ENCODE results near the gene PMS2.
"Not testable (repeated sequence)": the region's sequence is repeated elsewhere in the genome, so short reads cannot be mapped to it uniquely, and the experiment has no call there.

The PMS2 gene

DNA sequence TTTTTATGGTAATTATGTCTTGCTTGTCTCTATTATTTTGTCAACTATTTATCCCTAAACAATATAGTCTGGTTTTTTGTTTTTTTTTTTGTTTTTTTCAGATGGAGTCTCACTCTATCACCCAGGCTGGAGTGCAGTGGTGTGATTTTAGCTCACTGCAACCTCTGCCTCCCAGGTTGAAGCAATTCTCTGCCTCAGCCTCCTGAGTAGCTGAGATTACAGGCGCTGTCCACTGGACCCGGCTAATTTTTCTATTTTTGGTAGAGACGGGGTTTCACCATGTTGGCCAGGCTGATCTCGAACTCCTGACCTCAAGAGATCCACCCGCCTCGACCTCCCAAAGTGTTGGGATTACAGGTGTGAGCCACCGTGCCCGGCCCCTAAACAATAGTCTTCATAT, 1.5 kb upstream of the PMS2 start:
- CTCF ChIA-PET; H3K4me1 ChIP-seq (ENCODE audit: control insufficient read depth, insufficient read depth, low read length); H3K9me3 ChIP-seq (ENCODE audit: control insufficient read depth, insufficient read depth, low read depth, low read length); H3K4me3 ChIP-seq (ENCODE audit: low read depth, low read length); H3K27ac ChIP-seq (ENCODE audit: extremely low read depth, low read depth, low read length): not testable (repeated sequence)
- TF ChIP-seq, protein P1, sequence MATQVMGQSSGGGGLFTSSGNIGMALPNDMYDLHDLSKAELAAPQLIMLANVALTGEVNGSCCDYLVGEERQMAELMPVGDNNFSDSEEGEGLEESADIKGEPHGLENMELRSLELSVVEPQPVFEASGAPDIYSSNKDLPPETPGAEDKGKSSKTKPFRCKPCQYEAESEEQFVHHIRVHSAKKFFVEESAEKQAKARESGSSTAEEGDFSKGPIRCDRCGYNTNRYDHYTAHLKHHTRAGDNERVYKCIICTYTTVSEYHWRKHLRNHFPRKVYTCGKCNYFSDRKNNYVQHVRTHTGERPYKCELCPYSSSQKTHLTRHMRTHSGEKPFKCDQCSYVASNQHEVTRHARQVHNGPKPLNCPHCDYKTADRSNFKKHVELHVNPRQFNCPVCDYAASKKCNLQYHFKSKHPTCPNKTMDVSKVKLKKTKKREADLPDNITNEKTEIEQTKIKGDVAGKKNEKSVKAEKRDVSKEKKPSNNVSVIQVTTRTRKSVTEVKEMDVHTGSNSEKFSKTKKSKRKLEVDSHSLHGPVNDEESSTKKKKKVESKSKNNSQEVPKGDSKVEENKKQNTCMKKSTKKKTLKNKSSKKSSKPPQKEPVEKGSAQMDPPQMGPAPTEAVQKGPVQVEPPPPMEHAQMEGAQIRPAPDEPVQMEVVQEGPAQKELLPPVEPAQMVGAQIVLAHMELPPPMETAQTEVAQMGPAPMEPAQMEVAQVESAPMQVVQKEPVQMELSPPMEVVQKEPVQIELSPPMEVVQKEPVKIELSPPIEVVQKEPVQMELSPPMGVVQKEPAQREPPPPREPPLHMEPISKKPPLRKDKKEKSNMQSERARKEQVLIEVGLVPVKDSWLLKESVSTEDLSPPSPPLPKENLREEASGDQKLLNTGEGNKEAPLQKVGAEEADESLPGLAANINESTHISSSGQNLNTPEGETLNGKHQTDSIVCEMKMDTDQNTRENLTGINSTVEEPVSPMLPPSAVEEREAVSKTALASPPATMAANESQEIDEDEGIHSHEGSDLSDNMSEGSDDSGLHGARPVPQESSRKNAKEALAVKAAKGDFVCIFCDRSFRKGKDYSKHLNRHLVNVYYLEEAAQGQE (tag by site-specific recombination; IDR thresholded peaks at IDR 0.05) = 0 out of 2 replicates have a peak, but pooled peaks have one; percentile 33
- POLR2A ChIA-PET = interaction anchor here (1.0 to 2.3 kb wide), 2 partner anchors 10 to 91 kb away, joined by 3 to 9 read pairs; no protein-coding TSS in a partner anchor
- peaks cover 14 to 25% of the 10 kb centered on the region in 2 experiments; a peak in 2 of 3 replicates for H3K36me3 ChIP-seq (ENCODE audit: control insufficient read depth in 2 of 2, insufficient read depth in 1 of 2, low read length in 2 of 2)

GRCh38 chr7:6007835-6008590, 836 bp downstream of the PMS2 start:
- not testable (repeated sequence) for H3K27ac ChIP-seq (ENCODE audit: extremely low read depth, low read depth, low read length)

DNA sequence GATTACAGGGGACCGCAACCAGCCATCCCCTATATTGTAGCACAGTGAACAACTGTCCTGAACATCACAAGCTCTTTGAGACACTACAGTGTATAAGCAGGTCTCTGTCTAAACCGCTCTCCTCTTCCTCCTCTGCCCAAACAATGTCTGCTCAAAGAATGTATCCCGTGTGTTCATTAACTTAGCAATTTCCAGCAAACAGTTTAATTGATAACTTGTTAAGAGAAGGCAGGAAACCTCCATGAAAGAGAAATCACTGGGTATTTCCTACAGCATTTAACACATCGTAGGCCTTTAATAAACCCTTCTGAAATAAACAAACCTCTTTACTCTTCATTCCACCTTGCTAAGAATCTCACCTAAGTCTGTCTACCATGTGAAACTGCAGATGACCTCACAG, 1.5 kb downstream of the PMS2 start:
- ChIA-PET POLR2A (interaction anchor here (0.6 kb wide), 1 partner anchor 12 kb away, joined by 3 read pairs; no protein-coding TSS in a partner anchor), CTCF (interaction anchor here (1.2 to 2.0 kb wide), 2 partner anchors 10 to 99 kb away, joined by 3 to 10 read pairs; no protein-coding TSS in a partner anchor)
- H3K36me3 ChIP-seq (ENCODE audit: control insufficient read depth in 2 of 2, insufficient read depth in 1 of 2, low read length in 2 of 2) = peaks cover 24% of the 10 kb centered on the region in 2 experiments; a peak in 2 of 3 replicates
- no peaks in the 10 kb centered on the region for H3K9me3 ChIP-seq (ENCODE audit: control insufficient read depth, insufficient read depth, low read depth, low read length)
- H3K4me1 ChIP-seq (ENCODE audit: control insufficient read depth, insufficient read depth, low read length) = no peaks in the 10 kb centered on the region; the same call in 1 of the 2 replicates
- TF ChIP-seq ZNF37A (tag by site-specific recombination; IDR thresholded peaks at IDR 0.05) = no peak
- TF ChIP-seq ZFP3 (tag by site-specific recombination; IDR thresholded peaks at IDR 0.05; ENCODE audit: low read depth) = no peak
- no peak for TF ChIP-seq ZSCAN18 (tag by site-specific recombination; IDR thresholded peaks at IDR 0.05)
- TF ChIP-seq ZNF777 (tag by site-specific recombination; IDR thresholded peaks at IDR 0.05; ENCODE audit: borderline replicate concordance) = no peak
- H3K27ac ChIP-seq (ENCODE audit: extremely low read depth, low read depth, low read length) = no peak overlapping the region
- H3K4me3 ChIP-seq (ENCODE audit: low read depth, low read length) = no peak overlapping the region

More at GRCh38 chr7:6007835-6008590, 836 bp downstream of the PMS2 start:
- H3K4me1 ChIP-seq (ENCODE audit: control insufficient read depth, insufficient read depth, low read length); H3K9me3 ChIP-seq (ENCODE audit: control insufficient read depth, insufficient read depth, low read depth, low read length): not testable (repeated sequence)
- TF ChIP-seq ZNF121 (tag by site-specific recombination; IDR thresholded peaks at IDR 0.05) = 0 out of 2 replicates have a peak, but pooled peaks have one; percentile 46
- TF ChIP-seq, protein P2, sequence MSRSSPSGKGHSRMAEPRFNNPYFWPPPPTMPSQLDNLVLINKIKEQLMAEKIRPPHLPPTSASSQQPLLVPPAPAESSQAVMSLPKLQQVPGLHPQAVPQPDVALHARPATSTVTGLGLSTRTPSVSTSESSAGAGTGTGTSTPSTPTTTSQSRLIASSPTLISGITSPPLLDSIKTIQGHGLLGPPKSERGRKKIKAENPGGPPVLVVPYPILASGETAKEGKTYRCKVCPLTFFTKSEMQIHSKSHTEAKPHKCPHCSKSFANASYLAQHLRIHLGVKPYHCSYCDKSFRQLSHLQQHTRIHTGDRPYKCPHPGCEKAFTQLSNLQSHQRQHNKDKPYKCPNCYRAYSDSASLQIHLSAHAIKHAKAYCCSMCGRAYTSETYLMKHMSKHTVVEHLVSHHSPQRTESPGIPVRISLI (tag by site-specific recombination; IDR thresholded peaks at IDR 0.05) = 0 out of 2 replicates have a peak, but pooled peaks have one; percentile 33
- POLR2A ChIA-PET = interaction anchor here (0.7 to 2.3 kb wide), 6 partner anchors 10 to 98 kb away, joined by 4 to 10 read pairs (median 6); no protein-coding TSS in a partner anchor
- H3K4me3 ChIP-seq (ENCODE audit: low read depth, low read length) = peak overlapping the region; percentile 69
- peaks cover 21 to 26% of the 10 kb centered on the region in 2 experiments; a peak in 2 of 3 replicates for H3K36me3 ChIP-seq (ENCODE audit: control insufficient read depth in 2 of 2, insufficient read depth in 1 of 2, low read length in 2 of 2)
- CTCF ChIA-PET = interaction anchor here (0.7 to 2.0 kb wide), 3 partner anchors 11 to 99 kb away, joined by 3 to 13 read pairs (median 10); no protein-coding TSS in a partner anchor

- no peak overlapping the region for H3K27ac ChIP-seq (ENCODE audit: extremely low read depth, low read depth, low read length)
- H3K4me3 ChIP-seq (ENCODE audit: low read depth, low read length) = no peak overlapping the region
- H3K4me1 ChIP-seq (ENCODE audit: control insufficient read depth, insufficient read depth, low read length) = peaks cover 8% of the 10 kb centered on the region
- no peak for TF ChIP-seq ZNF10 (tag by site-specific recombination; IDR thresholded peaks at IDR 0.05)
- TF ChIP-seq ZNF366 (tag by site-specific recombination; conservative IDR thresholded peaks at IDR 0.05) = no peak
- TF ChIP-seq, protein P2 (tag by site-specific recombination; IDR thresholded peaks at IDR 0.05) = peak; percentile 91
- peak; percentile 92 for TF ChIP-seq ZNF654 (tag by site-specific recombination; IDR thresholded peaks at IDR 0.05; ENCODE audit: low read depth)
- no peak for TF ChIP-seq ZNF16 (tag by site-specific recombination; IDR thresholded peaks at IDR 0.05; ENCODE audit: low read depth)
- TF ChIP-seq, protein P3, sequence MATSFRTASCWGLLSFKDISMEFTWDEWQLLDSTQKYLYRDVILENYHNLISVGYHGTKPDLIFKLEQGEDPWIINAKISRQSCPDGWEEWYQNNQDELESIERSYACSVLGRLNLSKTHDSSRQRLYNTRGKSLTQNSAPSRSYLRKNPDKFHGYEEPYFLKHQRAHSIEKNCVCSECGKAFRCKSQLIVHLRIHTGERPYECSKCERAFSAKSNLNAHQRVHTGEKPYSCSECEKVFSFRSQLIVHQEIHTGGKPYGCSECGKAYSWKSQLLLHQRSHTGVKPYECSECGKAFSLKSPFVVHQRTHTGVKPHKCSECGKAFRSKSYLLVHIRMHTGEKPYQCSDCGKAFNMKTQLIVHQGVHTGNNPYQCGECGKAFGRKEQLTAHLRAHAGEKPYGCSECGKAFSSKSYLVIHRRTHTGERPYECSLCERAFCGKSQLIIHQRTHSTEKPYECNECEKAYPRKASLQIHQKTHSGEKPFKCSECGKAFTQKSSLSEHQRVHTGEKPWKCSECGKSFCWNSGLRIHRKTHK (tag by site-specific recombination; IDR thresholded peaks at IDR 0.05) = no peak
- CTCF ChIA-PET = interaction anchor here (0.6 to 3.7 kb wide), 18 partner anchors 9 to 1023 kb away, joined by 3 to 28 read pairs (median 6); partner anchors contain the start of genes AIMP2, ANKRD61 and PMS2
- peaks cover 40 to 43% of the 10 kb centered on the region in 2 experiments; a peak in 2 of 3 replicates for H3K36me3 ChIP-seq (ENCODE audit: control insufficient read depth in 2 of 2, insufficient read depth in 1 of 2, low read length in 2 of 2)
- no peaks in the 10 kb centered on the region for H3K9me3 ChIP-seq (ENCODE audit: control insufficient read depth, insufficient read depth, low read depth, low read length)
- POLR2A ChIA-PET = interaction anchor here (0.7 to 1.3 kb wide), 5 partner anchors 9 to 465 kb away, joined by 3 to 10 read pairs (median 4); partner anchors contain the start of genes AIMP2 and PMS2
Observed at GRCh38 chr7:5997210-5997808, 11.5 kb downstream of the PMS2 start.
